ENCODE measurements around the gene PAX7. TPM values are rescaled to one million over a fixed set of nuclear protein-coding genes. Genes with fewer than 3 reads are reported as not detected.

PAX7 gene
- total RNA-seq, 1 donor from 2014 or later, result not detected

DNA sequence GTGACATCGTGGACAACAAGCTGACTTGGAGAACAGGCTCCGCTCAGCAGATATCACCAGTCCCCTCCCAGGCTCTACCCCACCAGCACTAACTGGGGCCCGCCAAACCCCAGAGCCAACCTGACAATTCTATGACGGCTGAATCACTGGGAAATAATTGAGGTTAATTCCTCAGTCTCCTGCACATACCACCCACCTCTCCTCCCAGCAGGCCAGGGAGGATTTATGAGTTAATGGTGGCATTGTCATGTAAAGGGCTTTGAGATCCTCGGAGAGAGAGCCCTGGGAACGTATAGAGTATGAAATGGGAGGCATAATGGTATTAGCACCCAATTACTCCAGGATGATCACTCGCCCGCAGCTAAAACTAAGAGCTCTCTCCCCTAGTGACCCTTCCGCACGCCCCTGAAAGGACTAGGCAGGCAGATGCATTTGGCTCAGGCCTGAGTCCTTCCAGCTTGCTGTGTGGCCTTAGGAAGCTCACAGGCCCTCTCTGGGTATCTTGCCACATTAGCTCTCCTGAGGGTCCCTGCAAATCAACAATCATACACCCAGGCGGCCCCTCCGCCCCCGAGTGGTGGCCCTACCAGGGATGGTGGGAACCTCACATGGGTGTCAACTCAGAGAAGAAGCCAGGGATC, 27.3 kb upstream of the PAX7 start:
- intact Hi-C loops (cut with DNase I), result no loop called here
- Histone ChIP-seq H3K4me3 (no peak overlapping the region), H3K4me1 (no peaks in the 10 kb centered on the region), H3K27me3 (no peaks in the 10 kb centered on the region), H3K27ac (no peak overlapping the region), H3K9me3 (no peaks in the 10 kb centered on the region), H3K36me3 (no peaks in the 10 kb centered on the region)
- no peak for DNase-seq (ENCODE audit: low spot score in 2 of 2)
- TF ChIP-seq, protein P1, sequence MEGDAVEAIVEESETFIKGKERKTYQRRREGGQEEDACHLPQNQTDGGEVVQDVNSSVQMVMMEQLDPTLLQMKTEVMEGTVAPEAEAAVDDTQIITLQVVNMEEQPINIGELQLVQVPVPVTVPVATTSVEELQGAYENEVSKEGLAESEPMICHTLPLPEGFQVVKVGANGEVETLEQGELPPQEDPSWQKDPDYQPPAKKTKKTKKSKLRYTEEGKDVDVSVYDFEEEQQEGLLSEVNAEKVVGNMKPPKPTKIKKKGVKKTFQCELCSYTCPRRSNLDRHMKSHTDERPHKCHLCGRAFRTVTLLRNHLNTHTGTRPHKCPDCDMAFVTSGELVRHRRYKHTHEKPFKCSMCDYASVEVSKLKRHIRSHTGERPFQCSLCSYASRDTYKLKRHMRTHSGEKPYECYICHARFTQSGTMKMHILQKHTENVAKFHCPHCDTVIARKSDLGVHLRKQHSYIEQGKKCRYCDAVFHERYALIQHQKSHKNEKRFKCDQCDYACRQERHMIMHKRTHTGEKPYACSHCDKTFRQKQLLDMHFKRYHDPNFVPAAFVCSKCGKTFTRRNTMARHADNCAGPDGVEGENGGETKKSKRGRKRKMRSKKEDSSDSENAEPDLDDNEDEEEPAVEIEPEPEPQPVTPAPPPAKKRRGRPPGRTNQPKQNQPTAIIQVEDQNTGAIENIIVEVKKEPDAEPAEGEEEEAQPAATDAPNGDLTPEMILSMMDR (IDR thresholded peaks at IDR 0.05), result no peak

DNA sequence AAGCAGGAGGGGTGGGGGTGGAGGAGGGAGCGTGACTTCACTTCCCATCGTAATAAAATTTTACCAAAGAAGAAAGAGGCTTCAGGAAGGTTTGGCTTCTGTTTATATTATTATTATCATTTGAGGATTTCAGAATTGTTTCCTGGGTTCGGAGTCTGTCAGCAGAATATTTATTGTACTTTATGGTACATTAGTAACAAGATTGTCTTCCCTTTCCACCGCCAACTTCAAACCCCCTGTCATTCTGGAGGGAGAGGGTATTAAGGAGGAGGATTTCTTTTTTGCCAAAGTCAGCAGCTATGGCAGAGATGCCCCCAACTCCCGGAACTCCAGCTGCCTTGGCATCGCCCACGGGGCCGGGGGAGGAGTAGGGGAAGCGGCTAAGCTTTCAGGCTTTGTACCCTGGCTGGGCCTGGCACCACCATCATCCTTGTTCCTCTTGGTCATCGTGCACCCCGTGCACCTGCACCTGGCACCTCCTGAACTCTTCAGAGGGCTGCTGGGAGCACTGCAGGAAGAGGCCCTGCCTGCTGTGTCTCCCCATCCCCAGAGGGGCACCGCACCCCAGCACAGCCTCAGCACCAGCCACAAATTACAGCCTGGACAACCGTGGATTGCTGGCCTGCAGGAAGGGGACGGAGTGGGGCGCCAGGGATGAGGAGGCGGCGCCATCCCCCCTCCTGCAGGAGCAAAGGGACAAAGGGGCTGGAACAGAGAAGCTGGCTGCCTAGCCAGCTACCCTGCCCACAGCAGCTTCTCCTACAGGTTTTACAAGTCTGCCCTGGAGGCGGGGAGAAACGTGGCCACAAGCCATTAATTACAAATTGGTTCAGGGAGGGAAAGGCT, 24.0 kb upstream of the PAX7 start:
- no peak overlapping the region for H3K27ac ChIP-seq
- no peaks in the 10 kb centered on the region for H3K27me3 ChIP-seq
- intact Hi-C loops (cut with DNase I), result no loop called here
- no peak for DNase-seq (ENCODE audit: low spot score in 2 of 2)
- no peaks in the 10 kb centered on the region for H3K36me3 ChIP-seq
- TF ChIP-seq, protein P1 (IDR thresholded peaks at IDR 0.05), result no peak
- H3K4me1 ChIP-seq, result no peaks in the 10 kb centered on the region
- no peaks in the 10 kb centered on the region for H3K9me3 ChIP-seq
- H3K4me3 ChIP-seq, result no peak overlapping the region

DNA sequence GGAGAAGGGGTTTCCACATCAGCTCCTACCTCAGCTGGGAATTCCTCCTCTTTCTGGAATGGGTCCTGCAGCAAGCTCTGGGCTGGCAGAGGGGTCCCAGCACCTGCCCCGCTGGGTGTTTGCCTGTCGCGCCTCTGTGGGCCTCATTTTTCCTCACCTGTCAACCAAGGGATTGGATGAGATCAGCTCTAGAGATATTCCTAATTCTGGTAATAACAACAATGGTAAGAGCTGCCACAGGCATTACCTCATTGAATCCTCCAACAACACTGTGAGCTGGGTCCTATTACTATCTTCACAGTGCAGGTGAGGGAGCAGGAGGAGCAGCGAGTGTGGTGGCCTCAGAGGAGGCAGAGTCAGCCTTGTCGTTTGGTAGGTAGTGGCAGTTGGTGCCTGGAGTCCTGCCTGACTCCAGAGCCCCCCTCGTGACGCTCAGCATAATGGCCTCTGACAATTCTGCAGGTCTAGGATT, 23.3 kb upstream of the PAX7 start:
- H3K27ac ChIP-seq, result no peak overlapping the region
- H3K4me1 ChIP-seq, result no peaks in the 10 kb centered on the region
- intact Hi-C loops (cut with DNase I), result no loop called here
- no peak for DNase-seq (ENCODE audit: low spot score in 2 of 2)
- TF ChIP-seq, protein P1 (IDR thresholded peaks at IDR 0.05), result no peak
- no peaks in the 10 kb centered on the region for H3K9me3 ChIP-seq
- H3K36me3 ChIP-seq, result no peaks in the 10 kb centered on the region
- H3K4me3 ChIP-seq, result no peak overlapping the region
- no peaks in the 10 kb centered on the region for H3K27me3 ChIP-seq

DNA sequence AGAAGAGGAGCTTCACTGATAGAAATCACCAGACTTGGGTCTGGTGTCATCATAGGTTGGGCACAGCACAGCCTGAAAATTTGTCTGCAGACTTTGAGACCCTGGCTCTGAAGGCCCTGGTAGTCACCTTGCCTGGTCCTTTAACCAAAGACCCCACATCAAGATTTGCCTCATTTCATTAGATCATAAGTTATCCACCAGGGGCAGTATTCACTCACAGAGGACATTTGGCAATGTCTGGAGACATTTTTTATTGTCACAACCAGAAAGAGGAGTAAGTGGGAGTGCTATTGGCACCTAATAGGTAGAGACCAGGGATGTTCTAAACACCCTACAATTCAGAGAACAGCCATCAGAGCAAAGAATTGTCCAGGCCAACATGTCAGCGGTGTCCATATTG, 22.1 kb upstream of the PAX7 start:
- intact Hi-C loops (cut with DNase I), result no loop called here
- H3K4me3 ChIP-seq, result no peak overlapping the region
- H3K27ac ChIP-seq, result no peak overlapping the region
- H3K4me1 ChIP-seq, result no peaks in the 10 kb centered on the region
- TF ChIP-seq, protein P1 (IDR thresholded peaks at IDR 0.05), result no peak
- no peaks in the 10 kb centered on the region for H3K27me3 ChIP-seq
- H3K36me3 ChIP-seq, result no peaks in the 10 kb centered on the region
- no peak for DNase-seq (ENCODE audit: low spot score in 2 of 2)
- no peaks in the 10 kb centered on the region for H3K9me3 ChIP-seq

DNA sequence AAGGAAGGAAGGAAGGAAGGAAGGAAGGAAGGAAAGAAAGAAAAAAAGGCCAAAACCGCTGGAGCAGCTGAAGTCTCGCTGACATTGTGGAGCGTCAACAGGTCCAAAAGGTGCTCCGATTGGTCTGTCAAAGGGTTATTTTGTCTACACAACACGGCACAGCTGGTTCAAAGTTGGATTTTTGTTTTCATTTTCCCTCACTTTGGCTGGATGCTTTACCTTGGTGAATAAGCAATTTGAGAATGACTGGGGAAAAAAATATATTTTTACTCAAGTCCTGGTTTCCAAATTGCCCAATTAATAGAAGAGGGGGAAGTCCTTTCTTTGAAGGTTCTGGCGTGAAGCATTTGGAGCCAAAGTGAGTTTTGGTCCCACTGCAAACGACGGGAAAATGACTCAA, 19.3 kb upstream of the PAX7 start:
- Histone ChIP-seq H3K4me3 (no peak overlapping the region), H3K27me3 (no peaks in the 10 kb centered on the region), H3K36me3 (no peaks in the 10 kb centered on the region), H3K4me1 (no peaks in the 10 kb centered on the region), H3K9me3 (no peaks in the 10 kb centered on the region), H3K27ac (no peak overlapping the region)
- no peak for DNase-seq (ENCODE audit: low spot score in 2 of 2)
- intact Hi-C loops (cut with DNase I), result no loop called here
- TF ChIP-seq, protein P1 (IDR thresholded peaks at IDR 0.05), result no peak

Data from ascending aorta (tissue), 2 donors.